Measurements from ENCODE around the gene CSRP2. TPM values are rescaled to one million over a fixed set of nuclear protein-coding genes. Genes with fewer than 3 reads are reported as not detected.

The CSRP2 gene
- total and polyA plus RNA-seq, 2 of the 13 experiments (the other 11 are each of a cell fraction or from before 2014, with no cell fraction given): 7.2 to 8.0 TPM

GRCh38 chr12:76864791-76865400 lies 13.9 kb downstream of the CSRP2 start:
- DNase-seq (ENCODE audit: low spot score): no peak
- FAIRE-seq: no peak
- Histone ChIP-seq H3K36me3 (replicated peaks in 1 of 2; ENCODE audit: control insufficient read depth in 1 of 2, insufficient read depth in 2 of 2, low read length in 2 of 2) (no peaks in the 10 kb centered on the region), H3K79me2 (ENCODE audit: insufficient read depth, low read length) (no peaks in the 10 kb centered on the region), H3K9ac (ENCODE audit: insufficient read depth, low read depth, low read length) (no peak overlapping the region), H3K4me3 (replicated peaks in 1 of 3; ENCODE audit: insufficient read depth in 1 of 3, low read depth in 2 of 3, low read length in 3 of 3) (no peak overlapping the region), H3K4me2 (ENCODE audit: low read depth, low read length) (no peak overlapping the region), H4K20me1 (ENCODE audit: insufficient read depth, low read length) (no peaks in the 10 kb centered on the region), H2AFZ (ENCODE audit: low read length) (no peak overlapping the region), H3K4me1 (ENCODE audit: insufficient read depth, low read length) (no peaks in the 10 kb centered on the region), H3K9me3 (ENCODE audit: low read length) (no peaks in the 10 kb centered on the region), H3K27me3 (ENCODE audit: control insufficient read depth in 1 of 2, insufficient read depth in 2 of 2, low read length in 2 of 2) (no peaks in the 10 kb centered on the region), H3K27ac (ENCODE audit: extremely low read length, insufficient read depth, low read length) (no peak overlapping the region)
- ChIA-PET CTCF (ENCODE audit: low intra/inter-chr PET ratio, low total read pairs) (no interaction called here), POLR2A (no interaction called here)
- no peak for ATAC-seq
- in situ Hi-C loops (cut with HindIII; ENCODE audit: extremely low pct_ligation_motif_present, low pct_unique_long_range_greater_than_20kb): no loop called here
- intact Hi-C loops (cut with micrococcal nuclease; ENCODE audit: unreplicated experiment): no loop called here
- TF ChIP-seq NFE2 (CRISPR knock-in tag; IDR thresholded peaks at IDR 0.05) (no peak), RORA (CRISPR knock-in tag; IDR thresholded peaks at IDR 0.05) (no peak), DNMT1 (CRISPR knock-in tag; IDR thresholded peaks at IDR 0.05) (no peak), ZFP62 (CRISPR knock-in tag; IDR thresholded peaks at IDR 0.05) (no peak), HDAC2 (CRISPR knock-in tag; IDR thresholded peaks at IDR 0.05) (no peak), ZNF562 (CRISPR knock-in tag; IDR thresholded peaks at IDR 0.05; ENCODE audit: borderline replicate concordance) (no peak), ZNF468 (CRISPR knock-in tag; IDR thresholded peaks at IDR 0.05) (no peak), PHF20 (CRISPR knock-in tag; IDR thresholded peaks at IDR 0.05) (no peak), YEATS4 (CRISPR knock-in tag; IDR thresholded peaks at IDR 0.05; ENCODE audit: borderline replicate concordance) (no peak), ZBTB26 (CRISPR knock-in tag; IDR thresholded peaks at IDR 0.05; ENCODE audit: borderline replicate concordance) (no peak), HNF4G (IDR thresholded peaks at IDR 0.05; ENCODE audit: borderline replicate concordance, low read depth, low read length) (no peak), HNF4G (CRISPR knock-in tag; IDR thresholded peaks at IDR 0.05; ENCODE audit: borderline replicate concordance, low read depth) (no peak), ZNF879 (CRISPR knock-in tag; IDR thresholded peaks at IDR 0.05) (no peak), ZNF607 (CRISPR knock-in tag; IDR thresholded peaks at IDR 0.05; ENCODE audit: borderline replicate concordance) (no peak), ZNF678 (CRISPR knock-in tag; IDR thresholded peaks at IDR 0.05) (no peak), TBL1XR1 (IDR thresholded peaks at IDR 0.05; ENCODE audit: borderline replicate concordance, low read length, partially characterized antibody) (no peak), KLF15 (CRISPR knock-in tag; IDR thresholded peaks at IDR 0.05; ENCODE audit: borderline replicate concordance) (no peak)
- no TSS peak for BruUV-seq (replicated peaks)
- WGBS (ENCODE audit: low lambda C conversion rate): 87% methylated on average over 2 of the region's 2 CpGs

Data from HepG2 (cell line).